ENCODE results near the gene ANKRD44. TPM values are rescaled to one million over a fixed set of nuclear protein-coding genes. Genes with fewer than 3 reads are reported as not detected.

ANKRD44 gene
- total RNA-seq = 15.8 and 17.8 TPM in 2 replicates

GRCh38 chr2:197310271-197310985, at the start of gene ANKRD44:
TSS of gene ANKRD44 (minus strand) at chr2:197310780. CDS start at chr2:197310604, 176 bp downstream.

Other genes with a start within 250 kb of the ANKRD44 start
- 152 and 211 TPM in 2 replicates for gene SF3B1, start 124.2 kb upstream of the ANKRD44 start, total RNA-seq
- 67.9 and 68.2 TPM in 2 replicates for gene COQ10B, start 142.8 kb upstream of the ANKRD44 start, total RNA-seq
- gene HSPD1, start 189.1 kb upstream of the ANKRD44 start, total RNA-seq = 198 and 574 TPM in 2 replicates
- gene HSPE1, start 189.6 kb upstream of the ANKRD44 start, total RNA-seq = 132 and 357 TPM in 2 replicates
- 36.1 and 45.1 TPM in 2 replicates for gene MOB4, start 205.3 kb upstream of the ANKRD44 start, total RNA-seq